CD4-positive, alpha-beta T cell (primary cell): ENCODE results near the gene HERC5. TPM values are rescaled to one million over a fixed set of nuclear protein-coding genes. Genes with fewer than 3 reads are reported as not detected.
A peak's percentile ranks its signal among the peaks of the same experiment; 100 is the strongest.
"Not testable (repeated sequence)": the region's sequence is repeated elsewhere in the genome, so short reads cannot be mapped to it uniquely, and the experiment has no call there.

Experiments
- ATAC-seq: fragments of 200-7000 bp; cut with Tn5 transposase; one replicate; pipeline ENCODE4 v1.10.0; 2022; ENCODE audit warnings: mild to moderate bottlenecking; ENCODE audit not compliant: poor library complexity
- CTCF ChIA-PET: fragments of 350-600 bp; sonication (Branson Sonifier 250); formaldehyde crosslinking; loops from one replicate; lab custom pipeline; 2021; ENCODE audit warnings: antibody characterized with exemption, inconsistent platforms; lab: Charles Lee
- POLR2A ChIA-PET: fragments of 350-600 bp; sonication (Branson Sonifier 250); formaldehyde crosslinking; loops from one replicate; lab custom pipeline; 2021; ENCODE audit warnings: antibody characterized with exemption, inconsistent platforms; lab: Charles Lee
- DNase-seq, 14 experiments: peaks; one replicate each; pipeline ENCODE4 v3.0.0-alpha.2; 2013 to 2020; ENCODE audit warnings: mixed read lengths in 2 of 14
- H3K27ac ChIP-seq, 2 donors: one replicate each; pipeline versions ENCODE4 v1.5.1 to v1.7.0; 2013; ENCODE audit warnings: low read length in 2 of 2, low read depth in 1 of 2, mild to moderate bottlenecking in 1 of 2
- H3K27me3 ChIP-seq, 2 experiments: 1 replicate in 1 of 2; 2 replicates in 1 of 2; pipeline versions ENCODE4 v1.6.1 to v1.7.0; 2013; ENCODE audit warnings: low read length in 2 of 2, control low read depth in 1 of 2, mild to moderate bottlenecking in 1 of 2, moderate library complexity in 1 of 2; ENCODE audit not compliant: insufficient read depth in 2 of 2, control insufficient read depth in 1 of 2
- H3K36me3 ChIP-seq: one replicate; pipeline ENCODE4 v1.6.1; 2013; ENCODE audit warnings: low read length, control low read depth; ENCODE audit not compliant: insufficient read depth
- H3K4me1 ChIP-seq: one replicate; pipeline ENCODE4 v1.6.1; 2013; ENCODE audit warnings: low read length, control low read depth; ENCODE audit not compliant: insufficient read depth
- H3K4me3 ChIP-seq: one replicate; pipeline ENCODE4 v1.5.1; 2013; ENCODE audit warnings: mild to moderate bottlenecking, low read length, moderate library complexity
- H3K9me3 ChIP-seq, 2 experiments: 1 replicate in 1 of 2; 2 replicates in 1 of 2; pipeline versions ENCODE4 v1.6.1 to v1.7.0; 2013; ENCODE audit warnings: low read length in 2 of 2, mild to moderate bottlenecking in 2 of 2, control low read depth in 1 of 2, moderate library complexity in 1 of 2; ENCODE audit not compliant: control insufficient read depth in 1 of 2, insufficient read depth in 1 of 2
- H3K27ac Mint-ChIP-seq: one replicate; pipeline ENCODE4 v1.8.0; 2020; ENCODE audit warnings: mixed read lengths
- H3K27me3 Mint-ChIP-seq: one replicate; pipeline ENCODE4 v1.8.0; 2021; ENCODE audit warnings: mixed read lengths
- H3K36me3 Mint-ChIP-seq: one replicate; pipeline ENCODE4 v1.8.0; 2021; ENCODE audit warnings: low read depth, mixed read lengths
- H3K4me1 Mint-ChIP-seq: one replicate; pipeline ENCODE4 v1.8.0; 2021; ENCODE audit warnings: low read depth, mixed read lengths
- H3K4me3 Mint-ChIP-seq: one replicate; pipeline ENCODE4 v1.8.0; 2020; ENCODE audit warnings: mild to moderate bottlenecking, mixed read lengths
- H3K9me3 Mint-ChIP-seq: one replicate; pipeline ENCODE4 v1.8.0; 2020; ENCODE audit warnings: mixed read lengths
- CTCF ChIP-seq: fragments of 200-600 bp; IDR thresholded peaks from one replicate; pipeline ENCODE4 v1.8.0; 2022; ENCODE audit warnings: antibody characterized with exemption, mild to moderate bottlenecking
- intact Hi-C, 2 experiments: fragments of 100-400 bp; cut with DNase I in 1 of 2; cut with micrococcal nuclease in 1 of 2; formaldehyde crosslinking; loops; one replicate each; pipeline versions ENCODE4 v1.15.1 to v1.9.0; 2023 to 2025; cut with DNase I, micrococcal nuclease
- total RNA-seq, 174 experiments: library from RNA in 2 of 174; stranded (reverse) in 2 of 174; gene quantifications; one replicate each; pipeline ENCODE4 v1.2.3 and lab custom pipeline; 2021 to 2026

Gene HERC5
- total RNA-seq, 2 experiments from 2014 or later: 23.6 to 23.9 TPM

GRCh38 chr4:88535090-88535755 lies 78.3 kb downstream of the HERC5 start:
- Histone ChIP-seq H3K4me3 (no peak overlapping the region), H3K36me3 (no peaks in the 10 kb centered on the region), H3K27ac (no peak overlapping the region), H3K4me1 (peaks cover 7% of the 10 kb centered on the region), H3K9me3 (no peaks in the 10 kb centered on the region), H3K27me3 (no peaks in the 10 kb centered on the region)
- intact Hi-C loops: loop anchor here (5.0 to 10.0 kb wide), 2 partner anchors 57 to 260 kb away; partner anchors contain the start of gene HERC3 (in 1 of the 2)
- POLR2A ChIA-PET: no interaction called here
- ATAC-seq (no peak), DNase-seq (no peak)
- Mint-ChIP-seq H3K36me3 (no peaks in the 10 kb centered on the region), H3K9me3 (no peaks in the 10 kb centered on the region), H3K27ac (no peak overlapping the region), H3K27me3 (no peaks in the 10 kb centered on the region), H3K4me1 (peaks cover 7% of the 10 kb centered on the region), H3K4me3 (no peak overlapping the region)
- CTCF ChIA-PET: no interaction called here
- TF ChIP-seq CTCF: no peak

GRCh38 chr4:88537709-88538108 lies 80.8 kb downstream of the HERC5 start:
- H3K36me3 Mint-ChIP-seq: no peaks in the 10 kb centered on the region
- TF ChIP-seq CTCF: no peak
- no peaks in the 10 kb centered on the region for H3K27me3 Mint-ChIP-seq
- Histone ChIP-seq H3K27me3 (no peaks in the 10 kb centered on the region), H3K9me3 (no peaks in the 10 kb centered on the region), H3K36me3 (no peaks in the 10 kb centered on the region), H3K4me1 (peaks cover 7% of the 10 kb centered on the region), H3K4me3 (no peak overlapping the region), H3K27ac (no peak overlapping the region)
- ChIA-PET CTCF (interaction anchor here (4.3 kb wide), 1 partner anchor 122 kb away, joined by 48 read pairs; no protein-coding TSS in a partner anchor), POLR2A (no interaction called here)
- no peak for ATAC-seq
- DNase-seq: no peak
- peaks cover 7% of the 10 kb centered on the region for H3K4me1 Mint-ChIP-seq
- H3K4me3 Mint-ChIP-seq: no peak overlapping the region
- H3K27ac Mint-ChIP-seq: no peak overlapping the region
- intact Hi-C loops: loop anchor here (5.0 to 10.0 kb wide), 2 partner anchors 55 to 257 kb away; partner anchors contain the start of gene HERC3 (in 1 of the 2)
- no peaks in the 10 kb centered on the region for H3K9me3 Mint-ChIP-seq

GRCh38 chr4:88539322-88540068 lies 82.6 kb downstream of the HERC5 start:
- not testable (repeated sequence) for H3K36me3 ChIP-seq, H3K4me1 Mint-ChIP-seq, H3K36me3 Mint-ChIP-seq, H3K9me3 Mint-ChIP-seq, H3K27me3 Mint-ChIP-seq, ATAC-seq, H3K9me3 ChIP-seq, H3K27ac ChIP-seq, H3K4me1 ChIP-seq, H3K4me3 Mint-ChIP-seq, H3K4me3 ChIP-seq, H3K27ac Mint-ChIP-seq, H3K27me3 ChIP-seq
- peak; percentile 83 for TF ChIP-seq CTCF
- ChIA-PET CTCF (interaction anchor here (0.6 to 4.3 kb wide), 35 partner anchors 9 to 541 kb away, joined by 3 to 48 read pairs (median 5); partner anchors contain the start of genes HERC3 and NAP1L5), POLR2A (interaction anchor here (0.7 to 1.1 kb wide), 3 partner anchors 53 to 74 kb away, joined by 3 read pairs; partner anchors contain the start of gene HERC3)
- intact Hi-C loops: loop anchor here (1.0 to 10.0 kb wide), 4 partner anchors 53 to 483 kb away; partner anchors contain the start of gene HERC3 (in 1 of the 2)
- peak; percentile 59 to 82 (median 70) for DNase-seq
